GM18951 (cell line): Measurements from ENCODE around the gene AKIRIN2.

ENCODE experiments used
- POLR2A ChIP-seq: IDR thresholded peaks from 4 replicates; pipeline ENCODE4 v1.6.1; 2011; ENCODE audit warnings: mild to moderate bottlenecking; ENCODE audit not compliant: insufficient read length, insufficient read depth; ENCODE audit errors: extremely low read depth
- in situ Hi-C: fragments of 300-500 bp; cut with MboI; formaldehyde crosslinking; loops from one replicate; pipeline ENCODE4 v1.12.0; 2022; ENCODE audit warnings: low sequenced_read_pairs, mixed read lengths, inconsistent platforms; ENCODE audit not compliant: unreplicated experiment

The AKIRIN2 gene

DNA sequence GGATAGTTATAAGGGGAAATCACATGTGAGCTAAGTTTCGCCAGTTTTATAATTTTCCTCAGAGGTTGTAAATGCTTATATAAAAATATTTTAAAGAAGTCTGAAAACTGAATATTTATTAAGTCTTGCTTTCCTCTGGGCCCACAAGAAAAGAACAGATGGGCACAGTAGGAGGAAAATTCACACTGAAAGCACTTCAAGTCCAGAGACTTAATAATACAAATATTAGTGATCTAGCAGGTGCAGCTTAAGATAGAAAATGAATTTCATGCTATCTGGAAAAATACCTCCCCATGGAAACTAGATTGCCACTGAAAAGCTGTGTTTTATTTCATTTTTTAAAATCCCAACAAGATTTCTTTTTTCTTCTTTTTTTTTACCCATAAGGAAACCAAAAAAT, 64.9 kb downstream of the AKIRIN2 start:
- in situ Hi-C loops = no loop called here

DNA sequence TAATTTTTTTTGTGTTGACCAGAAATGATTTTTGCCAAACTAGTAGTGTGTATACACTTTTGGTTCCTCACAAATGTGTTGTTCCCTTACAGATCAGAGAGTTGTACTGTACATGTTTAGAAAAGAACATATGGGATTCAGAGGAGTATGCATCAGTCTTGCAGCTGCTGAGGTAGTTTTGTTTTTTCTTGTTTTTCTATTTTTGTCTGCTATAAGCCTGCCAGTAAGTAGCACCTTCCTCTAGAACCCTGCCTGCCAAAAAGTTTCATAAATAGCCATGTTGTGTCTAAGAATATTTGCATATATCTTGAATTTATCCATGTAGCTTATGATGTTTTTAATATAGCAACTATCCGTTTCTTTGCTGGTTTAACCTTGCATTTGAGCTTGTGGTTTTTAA, 65.7 kb downstream of the AKIRIN2 start:
- in situ Hi-C loops = no loop called here

More for the DNA sequence above, 64.9 kb downstream of the AKIRIN2 start:
- TF ChIP-seq POLR2A = no peak

DNA sequence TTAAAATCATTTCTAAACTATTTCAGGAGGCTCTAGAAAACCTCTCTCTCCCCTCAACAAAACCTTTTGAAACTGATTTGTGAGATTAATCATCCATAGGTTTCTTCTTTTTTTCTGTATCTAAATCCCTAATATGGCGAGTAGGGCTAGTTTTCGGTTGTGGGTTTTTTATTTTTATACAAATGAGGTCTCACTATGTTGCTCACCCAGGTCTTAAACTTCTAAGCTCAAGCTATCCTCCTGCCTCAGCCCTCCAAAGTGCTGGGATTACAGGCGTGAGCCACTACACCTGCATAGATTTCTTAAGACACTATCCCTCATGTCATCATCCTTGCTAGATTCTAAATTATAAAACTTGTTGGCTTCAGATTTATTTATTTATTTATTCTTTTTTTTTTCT, 68.2 kb downstream of the AKIRIN2 start:
- TF ChIP-seq POLR2A = no peak
- in situ Hi-C loops = no loop called here

More for the DNA sequence above, 65.7 kb downstream of the AKIRIN2 start:
- TF ChIP-seq POLR2A = no peak

DNA sequence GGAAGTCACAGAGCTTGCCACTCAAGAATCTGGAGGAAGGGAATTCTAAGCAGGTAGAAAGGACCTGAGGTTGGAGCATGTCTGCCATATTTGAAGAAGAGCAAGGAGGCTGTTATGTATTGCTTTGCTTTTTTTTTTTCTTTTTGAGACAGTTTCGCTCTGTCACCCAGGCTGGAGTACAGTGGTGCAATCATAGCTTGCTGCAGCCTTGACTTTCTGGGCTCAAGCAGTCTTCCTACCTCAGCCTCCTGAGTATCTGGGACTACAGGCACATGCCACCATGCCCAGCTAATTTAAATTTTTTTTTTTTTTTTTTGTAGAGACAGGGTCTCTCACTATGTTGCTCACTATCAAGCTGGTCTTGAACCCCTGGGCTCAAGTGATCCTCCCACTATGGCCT, 71.3 kb downstream of the AKIRIN2 start:
- no peak for TF ChIP-seq POLR2A
- in situ Hi-C loops = no loop called here

DNA sequence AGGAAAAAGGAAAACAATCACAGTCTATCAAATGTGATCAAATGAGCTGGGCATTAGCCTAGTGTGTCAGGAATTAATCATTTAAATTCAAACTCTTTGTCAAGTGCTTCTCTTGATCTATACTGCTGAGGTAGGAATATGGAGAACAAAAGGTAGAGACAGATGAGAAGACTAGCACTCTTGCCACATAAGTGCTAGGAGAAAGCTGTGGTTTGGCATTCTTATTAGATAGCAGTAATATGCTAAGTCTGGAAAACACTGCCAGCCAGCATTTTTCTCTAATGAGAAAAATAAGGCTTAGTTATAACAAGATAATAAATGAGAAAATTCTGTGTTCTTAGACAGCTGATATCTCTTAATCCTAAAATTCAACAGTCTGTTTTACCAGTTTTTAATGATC, 73.2 kb downstream of the AKIRIN2 start:
- no peak for TF ChIP-seq POLR2A
- in situ Hi-C loops = no loop called here

DNA sequence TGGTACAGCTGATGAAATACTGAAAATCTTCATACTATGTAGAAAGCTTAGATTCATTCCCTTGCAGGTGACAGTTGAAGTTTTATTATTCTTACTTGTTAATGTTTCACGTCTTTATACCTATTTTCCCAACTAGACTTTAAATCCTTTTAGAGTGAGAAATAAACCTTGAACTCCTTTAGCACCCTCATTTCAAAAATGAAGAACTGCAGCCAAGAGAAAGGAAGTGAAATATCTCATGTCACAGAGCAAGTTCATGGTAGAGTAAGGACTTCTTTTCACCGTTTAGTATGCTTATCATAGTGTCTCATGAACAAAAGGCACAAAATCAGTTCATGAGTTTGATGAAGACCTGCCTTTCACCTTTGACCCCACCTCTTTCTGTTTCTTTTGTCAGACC, 73.6 kb downstream of the AKIRIN2 start:
- in situ Hi-C loops = no loop called here
- no peak for TF ChIP-seq POLR2A
